Activated CD8-positive, alpha-beta T cell treated with anti-CD3 and anti-CD28 coated beads, Interleukin-2, amount 10 ng/mL, durations not matched to agents 7 days and 5 days (primary cell): ENCODE measurements around the gene ADCY4. TPM values are rescaled to one million over a fixed set of nuclear protein-coding genes. Genes with fewer than 3 reads are reported as not detected.

Experiments
- ATAC-seq: fragments of 150-1000 bp; cut with Tn5 transposase; one replicate; pipeline ENCODE4 v1.10.0; 2021; ENCODE audit warnings: moderate library complexity
- CTCF ChIA-PET: fragments of 350-600 bp; sonication (Branson Sonifier 250); formaldehyde crosslinking; loops from one replicate; lab custom pipeline; 2021; ENCODE audit warnings: antibody characterized with exemption; lab: Charles Lee
- POLR2A ChIA-PET: fragments of 350-600 bp; sonication (Branson Sonifier 250); formaldehyde crosslinking; loops from one replicate; lab custom pipeline; 2021; ENCODE audit warnings: antibody characterized with exemption; lab: Charles Lee
- DNase-seq: peaks from one replicate; pipeline ENCODE4 v3.0.0-alpha.2; 2020
- H3K27ac Mint-ChIP-seq: one replicate; pipeline ENCODE4 v1.8.0; 2021; ENCODE audit warnings: mild to moderate bottlenecking, mixed read lengths
- H3K27me3 Mint-ChIP-seq: one replicate; pipeline ENCODE4 v1.8.0; 2021; ENCODE audit warnings: low read depth, mixed read lengths
- H3K36me3 Mint-ChIP-seq: one replicate; pipeline ENCODE4 v1.8.0; 2021; ENCODE audit warnings: low read depth, mixed read lengths
- H3K4me1 Mint-ChIP-seq: one replicate; pipeline ENCODE4 v1.8.0; 2021; ENCODE audit warnings: low read depth, mixed read lengths
- H3K4me3 Mint-ChIP-seq: one replicate; pipeline ENCODE4 v1.8.0; 2021; ENCODE audit warnings: mild to moderate bottlenecking, mixed read lengths
- H3K9me3 Mint-ChIP-seq: one replicate; pipeline ENCODE4 v1.8.0; 2022; ENCODE audit warnings: mixed read lengths; ENCODE audit not compliant: insufficient read depth
- total RNA-seq, 2 experiments: library from RNA; stranded (reverse); gene quantifications; one replicate each; pipeline ENCODE4 v1.2.3, GENCODE V29; 2021

The ADCY4 gene
- total RNA-seq, 2 experiments from 2014 or later, result 3.4 to 4.7 TPM

- ChIA-PET POLR2A (interaction anchor here (1.2 to 5.0 kb wide), 6 partner anchors 20 to 158 kb away, joined by 3 to 48 read pairs (median 12); partner anchors contain the start of genes CBLN3, IRF9, KHNYN and LTB4R), CTCF (interaction anchor here (1.0 to 8.7 kb wide), 8 partner anchors 19 to 38 kb away, joined by 3 to 98 read pairs (median 22); partner anchors contain the start of genes CIDEB, DHRS1, LTB4R2 and NOP9)
- peak overlapping the region; percentile 90 for H3K4me3 Mint-ChIP-seq
- H3K36me3 Mint-ChIP-seq, result peaks cover 9% of the 10 kb centered on the region
- DNase-seq, result no peak
- no peaks in the 10 kb centered on the region for H3K9me3 Mint-ChIP-seq
- no peak for ATAC-seq
- H3K4me1 Mint-ChIP-seq, result peaks cover 50% of the 10 kb centered on the region
- peak overlapping the region; percentile 91 for H3K27ac Mint-ChIP-seq
- H3K27me3 Mint-ChIP-seq, result no peaks in the 10 kb centered on the region
Observed at GRCh38 chr14:24272467-24272866, 62.4 kb downstream of the ADCY4 start.

GRCh38 chr14:24271834-24272263, 63.0 kb downstream of the ADCY4 start:
- H3K27me3 Mint-ChIP-seq, result no peaks in the 10 kb centered on the region
- peaks cover 47% of the 10 kb centered on the region for H3K4me1 Mint-ChIP-seq
- ATAC-seq, result no peak

GRCh38 chr14:24271134-24271833, 63.6 kb downstream of the ADCY4 start, which contains the start of gene RABGGTA:
Gene RABGGTA (minus strand): TSS chr14:24271597. CDS start chr14:24271115, 482 bp downstream.
- no peaks in the 10 kb centered on the region for H3K9me3 Mint-ChIP-seq
- peak within 1 kb of the TSS; percentile 90 for H3K4me3 Mint-ChIP-seq
- H3K27me3 Mint-ChIP-seq, result no peaks in the 10 kb centered on the region
- H3K4me1 Mint-ChIP-seq, result peaks cover 47% of the 10 kb centered on the region
- ChIA-PET POLR2A (interaction anchor here (0.6 to 5.0 kb wide), 20 partner anchors 9 to 159 kb away, joined by 3 to 48 read pairs (median 6); partner anchors contain the start of genes CBLN3, CHMP4A, DHRS1 and GMPR2), CTCF (interaction anchor here (0.7 to 8.7 kb wide), 19 partner anchors 9 to 216 kb away, joined by 3 to 98 read pairs (median 5); partner anchors contain the start of genes CHMP4A, CIDEB, DCAF11 and DHRS1)
- ATAC-seq, result peak; percentile 94
- DNase-seq, result peak; percentile 93
- peaks cover 19% of the 10 kb centered on the region for H3K36me3 Mint-ChIP-seq
- peak within 1 kb of the TSS; percentile 91 for H3K27ac Mint-ChIP-seq

More at GRCh38 chr14:24271834-24272263, 63.0 kb downstream of the ADCY4 start:
- CTCF ChIA-PET, result interaction anchor here (1.0 to 8.7 kb wide), 14 partner anchors 9 to 216 kb away, joined by 3 to 98 read pairs (median 13); partner anchors contain the start of genes CHMP4A, CIDEB, DCAF11 and DHRS1
- DNase-seq, result no peak
- POLR2A ChIA-PET, result interaction anchor here (0.7 to 5.0 kb wide), 16 partner anchors 8 to 159 kb away, joined by 3 to 48 read pairs (median 7); partner anchors contain the start of genes CBLN3, CHMP4A, DHRS1 and GMPR2
- Mint-ChIP-seq H3K9me3 (no peaks in the 10 kb centered on the region), H3K4me3 (peak overlapping the region; percentile 90), H3K27ac (peak overlapping the region; percentile 91), H3K36me3 (peaks cover 13% of the 10 kb centered on the region)

- ATAC-seq, result no peak
- Mint-ChIP-seq H3K4me1 (peaks cover 47% of the 10 kb centered on the region), H3K27ac (peak overlapping the region; percentile 91), H3K9me3 (no peaks in the 10 kb centered on the region), H3K36me3 (peaks cover 21% of the 10 kb centered on the region), H3K4me3 (peak overlapping the region; percentile 90), H3K27me3 (no peaks in the 10 kb centered on the region)
- DNase-seq, result no peak
- ChIA-PET POLR2A (interaction anchor here (0.6 to 5.0 kb wide), 17 partner anchors 9 to 160 kb away, joined by 3 to 48 read pairs (median 7); partner anchors contain the start of genes CBLN3, CHMP4A, DHRS1 and GMPR2), CTCF (interaction anchor here (0.7 to 8.7 kb wide), 17 partner anchors 9 to 215 kb away, joined by 3 to 98 read pairs (median 6); partner anchors contain the start of genes CHMP4A, CIDEB, DCAF11 and DHRS1)
Observed at GRCh38 chr14:24270537-24271133, 64.2 kb downstream of the ADCY4 start.

- Mint-ChIP-seq H3K27me3 (no peaks in the 10 kb centered on the region), H3K4me3 (peak overlapping the region; percentile 90), H3K36me3 (peaks cover 21% of the 10 kb centered on the region), H3K9me3 (no peaks in the 10 kb centered on the region), H3K27ac (peak overlapping the region; percentile 91), H3K4me1 (peaks cover 46% of the 10 kb centered on the region)
- DNase-seq (no peak), ATAC-seq (no peak)
- POLR2A ChIA-PET, result interaction anchor here (0.7 to 5.0 kb wide), 9 partner anchors 13 to 160 kb away, joined by 3 to 48 read pairs (median 13); partner anchors contain the start of genes CBLN3, CHMP4A, DHRS1 and KHNYN
- CTCF ChIA-PET, result interaction anchor here (1.3 to 8.7 kb wide), 9 partner anchors 8 to 156 kb away, joined by 4 to 98 read pairs (median 24); partner anchors contain the start of genes CIDEB, DCAF11, DHRS1 and NOP9
Observed at GRCh38 chr14:24269910-24270536, 64.8 kb downstream of the ADCY4 start.

GRCh38 chr14:24269368-24269767, 65.5 kb downstream of the ADCY4 start:
- Mint-ChIP-seq H3K27me3 (no peaks in the 10 kb centered on the region), H3K9me3 (no peaks in the 10 kb centered on the region), H3K4me3 (no peak overlapping the region), H3K4me1 (peaks cover 45% of the 10 kb centered on the region), H3K27ac (no peak overlapping the region), H3K36me3 (peaks cover 21% of the 10 kb centered on the region)
- DNase-seq (no peak), ATAC-seq (no peak)
- ChIA-PET POLR2A (interaction anchor here (0.7 to 5.0 kb wide), 4 partner anchors 22 to 54 kb away, joined by 3 to 48 read pairs (median 4); partner anchors contain the start of genes MDP1 and TINF2), CTCF (interaction anchor here (3.2 to 8.7 kb wide), 5 partner anchors 12 to 29 kb away, joined by 16 to 98 read pairs (median 54); partner anchors contain the start of genes DHRS1, NOP9 and TINF2)

Other genes starting within 250 kb of the ADCY4 start
- 10 to 100 TPM; 49.6 to 54.9 TPM for gene PCK2, start 240.8 kb downstream of the ADCY4 start, total RNA-seq
- 100 to 1,000 TPM; 101 to 107 TPM for gene DCAF11, start 220.3 kb downstream of the ADCY4 start, total RNA-seq
- gene NRL, start 220.1 kb downstream of the ADCY4 start, total RNA-seq, result 1 to 10 TPM; 2.8 to 3.4 TPM
- 1 to 10 TPM; 1.4 to 2.1 TPM for gene FITM1, start 204.4 kb downstream of the ADCY4 start, total RNA-seq
- gene PSME1, start 198.9 kb downstream of the ADCY4 start, total RNA-seq, result 100 to 1,000 TPM; 516 to 530 TPM
- gene EMC9, start 193.5 kb downstream of the ADCY4 start, total RNA-seq, result 10 to 100 TPM; 49.9 to 53.2 TPM
- gene PSME2, start 188.5 kb downstream of the ADCY4 start, total RNA-seq, result 100 to 1,000 TPM; 635 to 636 TPM
- 100 to 1,000 TPM; 123 to 142 TPM for gene RNF31, start 187.6 kb downstream of the ADCY4 start, total RNA-seq
- 100 to 1,000 TPM; 221 to 242 TPM for gene IRF9, start 173.8 kb downstream of the ADCY4 start, total RNA-seq
- 10 to 100 TPM; 54.5 to 58.6 TPM for gene REC8, start 163.0 kb downstream of the ADCY4 start, total RNA-seq
- gene IPO4, start 146.3 kb downstream of the ADCY4 start, total RNA-seq, result 10 to 100 TPM; 56.3 to 60.1 TPM
- 10 to 100 TPM; 29.3 to 32.8 TPM for gene TM9SF1, start 139.6 kb downstream of the ADCY4 start, total RNA-seq
- not detected for gene TSSK4, start 129.4 kb downstream of the ADCY4 start, total RNA-seq
- 10 to 100 TPM; 83.2 to 93.4 TPM for gene CHMP4A, start 121.6 kb downstream of the ADCY4 start, total RNA-seq
- 10 to 100 TPM; 16.9 to 18.2 TPM for gene MDP1, start 119.0 kb downstream of the ADCY4 start, total RNA-seq
- gene NEDD8, start 102.7 kb downstream of the ADCY4 start, total RNA-seq, result 100 to 1,000 TPM; 214 to 222 TPM
- gene GMPR2, start 102.1 kb downstream of the ADCY4 start, total RNA-seq, result 10 to 100 TPM; 67.2 to 68.4 TPM
- gene TINF2, start 92.4 kb downstream of the ADCY4 start, total RNA-seq, result 100 to 1,000 TPM; 128 to 131 TPM
- 1 to 10 TPM; 2.7 to 3.1 TPM for gene TGM1, start 71.9 kb downstream of the ADCY4 start, total RNA-seq
- gene RABGGTA, start 63.5 kb downstream of the ADCY4 start, total RNA-seq, result 10 to 100 TPM; 47.7 to 51.8 TPM
- gene DHRS1, start 35.3 kb downstream of the ADCY4 start, total RNA-seq, result 10 to 100 TPM; 28.6 to 33.9 TPM
- 10 to 100 TPM; 35.2 to 36.7 TPM for gene NOP9, start 35.2 kb downstream of the ADCY4 start, total RNA-seq
- gene CIDEB, start 27.1 kb downstream of the ADCY4 start, total RNA-seq, result 10 to 100 TPM; 47.2 to 48.2 TPM
- gene LTB4R2, start 24.9 kb downstream of the ADCY4 start, total RNA-seq, result 10 to 100 TPM; 17.8 to 18.7 TPM
- 10 to 100 TPM; 26.9 to 28.0 TPM for gene LTB4R, start 23.6 kb downstream of the ADCY4 start, total RNA-seq
- gene RIPK3, start 4.9 kb upstream of the ADCY4 start, total RNA-seq, result 10 to 100 TPM; 26.9 to 28.6 TPM
- not detected for gene NFATC4, start 33.1 kb upstream of the ADCY4 start, total RNA-seq
- gene NYNRIN, start 63.9 kb upstream of the ADCY4 start, total RNA-seq, result under 1 TPM; 0.21 to 0.52 TPM
- gene CBLN3, start 94.6 kb upstream of the ADCY4 start, total RNA-seq, result 1 to 10 TPM; 1.1 to 1.3 TPM
- 10 to 100 TPM; 55.4 to 58.9 TPM for gene KHNYN, start 94.9 kb upstream of the ADCY4 start, total RNA-seq
- gene SDR39U1, start 107.7 kb upstream of the ADCY4 start, total RNA-seq, result 10 to 100 TPM; 47.6 to 58.6 TPM
- under 1 TPM; 0.52 to 0.82 TPM for gene CMA1, start 173.2 kb upstream of the ADCY4 start, total RNA-seq
- gene CTSG, start 241.2 kb upstream of the ADCY4 start, total RNA-seq, result under 1 TPM; 0.32 to 0.47 TPM